ENCODE data around the gene ST6GAL1. TPM values are rescaled to one million over a fixed set of nuclear protein-coding genes. Genes with fewer than 3 reads are reported as not detected.
A peak's percentile ranks its signal among the peaks of the same experiment; 100 is the strongest.

ST6GAL1 gene
- total RNA-seq, 4 donors from 2014 or later: 11.1 to 29.8 (median 18.6) TPM

DNA sequence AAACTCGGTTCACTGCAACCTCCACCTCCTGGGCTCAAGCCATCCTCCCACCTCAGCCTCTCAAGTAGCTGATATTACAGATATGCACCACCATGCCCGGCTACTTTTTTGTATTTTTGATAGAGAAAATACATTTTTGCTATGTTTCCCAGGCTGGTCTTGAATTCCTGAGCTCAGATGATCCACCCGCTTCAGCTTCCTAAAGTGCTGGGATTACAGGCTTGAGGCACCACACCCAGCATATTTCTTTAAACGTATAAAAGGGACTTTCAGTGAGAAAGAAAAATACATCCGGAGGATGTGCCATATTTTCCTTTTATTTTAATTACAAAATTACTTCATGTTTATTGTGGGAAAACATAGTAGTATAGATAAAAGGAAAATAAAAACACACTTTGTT is 153.8 kb downstream of the ST6GAL1 start:
- no peaks in the 10 kb centered on the region for H3K36me3 ChIP-seq
- no peaks in the 10 kb centered on the region for H3K4me1 ChIP-seq
- H3K27me3 ChIP-seq: no peaks in the 10 kb centered on the region
- H3K4me3 ChIP-seq: no peak overlapping the region
- intact Hi-C loops (cut with DNase I; ENCODE audit: low total_unique reads): no loop called here
- ATAC-seq (no peak), DNase-seq (no peak)
- no peak overlapping the region for H3K27ac ChIP-seq
- in situ Hi-C loops (cut with MboI; ENCODE audit: low sequenced_read_pairs in 4 of 4): no loop called here
- H3K9me3 ChIP-seq: peaks cover 0 to 4% (median 0%) of the 10 kb centered on the region in 3 donors
- TF ChIP-seq, protein P1, sequence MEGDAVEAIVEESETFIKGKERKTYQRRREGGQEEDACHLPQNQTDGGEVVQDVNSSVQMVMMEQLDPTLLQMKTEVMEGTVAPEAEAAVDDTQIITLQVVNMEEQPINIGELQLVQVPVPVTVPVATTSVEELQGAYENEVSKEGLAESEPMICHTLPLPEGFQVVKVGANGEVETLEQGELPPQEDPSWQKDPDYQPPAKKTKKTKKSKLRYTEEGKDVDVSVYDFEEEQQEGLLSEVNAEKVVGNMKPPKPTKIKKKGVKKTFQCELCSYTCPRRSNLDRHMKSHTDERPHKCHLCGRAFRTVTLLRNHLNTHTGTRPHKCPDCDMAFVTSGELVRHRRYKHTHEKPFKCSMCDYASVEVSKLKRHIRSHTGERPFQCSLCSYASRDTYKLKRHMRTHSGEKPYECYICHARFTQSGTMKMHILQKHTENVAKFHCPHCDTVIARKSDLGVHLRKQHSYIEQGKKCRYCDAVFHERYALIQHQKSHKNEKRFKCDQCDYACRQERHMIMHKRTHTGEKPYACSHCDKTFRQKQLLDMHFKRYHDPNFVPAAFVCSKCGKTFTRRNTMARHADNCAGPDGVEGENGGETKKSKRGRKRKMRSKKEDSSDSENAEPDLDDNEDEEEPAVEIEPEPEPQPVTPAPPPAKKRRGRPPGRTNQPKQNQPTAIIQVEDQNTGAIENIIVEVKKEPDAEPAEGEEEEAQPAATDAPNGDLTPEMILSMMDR (IDR thresholded peaks at IDR 0.05 in 4 of 5, conservative IDR thresholded peaks at IDR 0.05 in 1 of 5): no peak
- no peak for TF ChIP-seq POLR2A (IDR thresholded peaks at IDR 0.05)

DNA sequence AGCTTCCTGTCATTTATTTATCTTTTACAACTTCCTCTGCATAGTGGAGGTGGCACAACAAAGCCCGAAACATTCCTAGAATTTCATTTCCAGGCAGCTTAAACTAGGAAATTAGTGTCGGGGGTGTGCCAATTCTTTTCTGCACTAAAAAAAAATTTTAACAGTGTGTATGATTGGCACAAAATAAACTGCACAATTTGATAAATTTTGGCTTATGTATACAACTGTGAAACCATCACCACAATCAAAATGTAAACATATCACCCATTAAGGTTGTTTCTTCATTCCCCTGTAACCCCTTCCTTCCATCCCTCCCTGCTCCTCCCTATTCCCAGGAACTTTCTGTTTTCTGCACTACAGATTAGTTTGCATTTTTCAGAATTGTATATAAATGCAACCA is 154.3 kb downstream of the ST6GAL1 start:
- in situ Hi-C loops (cut with MboI; ENCODE audit: low sequenced_read_pairs in 4 of 4): no loop called here
- Histone ChIP-seq H3K36me3 (no peaks in the 10 kb centered on the region), H3K27ac (peak overlapping the region in 1 of 4 donors; percentile 19), H3K4me1 (no peaks in the 10 kb centered on the region), H3K9me3 (peaks cover 0 to 4% (median 0%) of the 10 kb centered on the region in 3 donors), H3K27me3 (no peaks in the 10 kb centered on the region), H3K4me3 (no peak overlapping the region)
- no peak for DNase-seq
- ATAC-seq: no peak
- intact Hi-C loops (cut with DNase I; ENCODE audit: low total_unique reads): no loop called here
- TF ChIP-seq POLR2A (IDR thresholded peaks at IDR 0.05): no peak
- TF ChIP-seq, protein P1 (IDR thresholded peaks at IDR 0.05 in 4 of 5, conservative IDR thresholded peaks at IDR 0.05 in 1 of 5): no peak

DNA sequence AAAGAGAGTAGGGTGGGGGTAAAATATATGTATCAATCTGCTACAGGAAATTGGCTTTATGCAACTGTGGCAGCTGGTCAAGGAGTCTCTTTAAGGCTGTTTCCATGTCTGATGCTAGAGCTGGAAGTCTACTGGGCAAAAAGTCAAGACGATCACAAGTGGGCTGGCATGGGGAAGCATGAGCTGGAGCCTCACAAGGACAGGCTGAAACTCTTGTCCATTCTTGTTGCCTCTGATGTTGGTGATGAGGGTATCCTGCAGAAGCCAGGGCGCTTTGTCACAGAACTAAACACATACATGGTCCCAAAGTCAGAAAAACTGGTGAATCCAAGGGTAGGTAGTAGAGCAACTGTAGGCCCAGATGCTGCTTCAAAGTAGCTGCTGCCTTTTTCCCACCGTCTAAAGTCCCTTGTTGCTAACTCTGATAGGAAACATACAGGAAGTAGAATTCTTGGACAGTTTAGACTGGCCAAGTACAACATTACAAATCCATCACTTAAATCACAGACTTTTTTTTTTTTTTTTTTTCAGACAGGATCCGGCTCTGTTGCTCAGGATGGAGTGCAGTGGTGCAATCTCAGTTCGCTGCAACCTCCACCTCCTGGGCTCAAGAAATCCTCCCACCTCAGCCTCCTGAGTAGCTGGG is 154.8 kb downstream of the ST6GAL1 start:
- no peak for TF ChIP-seq POLR2A (IDR thresholded peaks at IDR 0.05)
- TF ChIP-seq, protein P1 (IDR thresholded peaks at IDR 0.05 in 4 of 5, conservative IDR thresholded peaks at IDR 0.05 in 1 of 5): no peak
- no peaks in the 10 kb centered on the region for H3K27me3 ChIP-seq
- H3K9me3 ChIP-seq: peaks cover 0 to 4% (median 0%) of the 10 kb centered on the region in 3 donors
- DNase-seq (no peak), ATAC-seq (no peak)
- intact Hi-C loops (cut with DNase I; ENCODE audit: low total_unique reads) (no loop called here), in situ Hi-C loops (cut with MboI; ENCODE audit: low sequenced_read_pairs in 4 of 4) (no loop called here)
- H3K4me1 ChIP-seq: no peaks in the 10 kb centered on the region
- H3K4me3 ChIP-seq: no peak overlapping the region
- peak overlapping the region in 1 of 4 donors; percentile 19 for H3K27ac ChIP-seq
- no peaks in the 10 kb centered on the region for H3K36me3 ChIP-seq

DNA sequence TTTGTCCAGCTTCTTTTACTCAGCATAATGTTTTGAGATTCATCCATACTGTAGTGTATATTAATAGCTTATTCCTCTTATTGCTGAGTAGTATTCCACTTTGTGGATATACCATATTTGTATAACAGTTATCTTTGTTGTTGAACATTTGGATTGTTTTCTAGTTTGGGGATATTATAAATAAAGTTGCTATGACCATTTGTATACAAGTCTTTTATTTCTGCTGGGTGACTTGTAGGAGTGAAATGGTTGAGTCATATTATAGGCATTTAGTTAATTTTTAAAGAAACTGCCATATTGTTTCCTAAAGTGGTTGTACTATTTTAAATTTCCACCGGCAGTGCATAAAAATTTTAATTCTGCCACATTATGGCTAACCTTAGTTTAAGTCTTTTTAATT is 155.6 kb downstream of the ST6GAL1 start:
- in situ Hi-C loops (cut with MboI; ENCODE audit: low sequenced_read_pairs in 4 of 4) (no loop called here), intact Hi-C loops (cut with DNase I; ENCODE audit: low total_unique reads) (no loop called here)
- Histone ChIP-seq H3K36me3 (no peaks in the 10 kb centered on the region), H3K27ac (no peak overlapping the region), H3K27me3 (no peaks in the 10 kb centered on the region), H3K4me3 (no peak overlapping the region), H3K4me1 (no peaks in the 10 kb centered on the region), H3K9me3 (peaks cover 0 to 4% (median 0%) of the 10 kb centered on the region in 3 donors)
- no peak for ATAC-seq
- DNase-seq: no peak
- TF ChIP-seq, protein P1 (IDR thresholded peaks at IDR 0.05 in 4 of 5, conservative IDR thresholded peaks at IDR 0.05 in 1 of 5): no peak
- no peak for TF ChIP-seq POLR2A (IDR thresholded peaks at IDR 0.05)

DNA sequence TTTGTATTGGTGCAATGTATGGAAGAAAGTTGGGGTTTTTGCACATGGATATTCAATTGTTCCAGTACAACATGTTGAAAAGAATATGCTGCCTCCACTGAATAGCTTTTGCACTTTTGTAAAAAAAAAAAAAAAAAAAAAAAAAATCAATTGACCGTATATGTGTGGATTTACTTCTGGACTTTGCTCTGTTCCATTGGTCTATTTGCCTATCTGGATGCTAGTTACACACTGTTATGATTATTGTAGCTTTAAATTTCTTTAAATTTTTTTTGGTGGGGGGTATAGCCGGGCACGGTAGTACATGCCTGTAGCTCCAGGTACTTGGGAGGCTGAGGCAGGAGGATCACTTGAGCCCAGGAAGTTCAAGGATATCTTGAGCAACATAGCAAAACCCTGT is 156.5 kb downstream of the ST6GAL1 start:
- Histone ChIP-seq H3K4me3 (no peak overlapping the region), H3K9me3 (peaks cover 0 to 4% (median 0%) of the 10 kb centered on the region in 3 donors), H3K4me1 (no peaks in the 10 kb centered on the region), H3K27me3 (no peaks in the 10 kb centered on the region), H3K36me3 (no peaks in the 10 kb centered on the region), H3K27ac (no peak overlapping the region)
- intact Hi-C loops (cut with DNase I; ENCODE audit: low total_unique reads): no loop called here
- TF ChIP-seq, protein P1 (IDR thresholded peaks at IDR 0.05 in 4 of 5, conservative IDR thresholded peaks at IDR 0.05 in 1 of 5): no peak
- TF ChIP-seq POLR2A (IDR thresholded peaks at IDR 0.05): no peak
- no peak for ATAC-seq
- in situ Hi-C loops (cut with MboI; ENCODE audit: low sequenced_read_pairs in 4 of 4): no loop called here
- no peak for DNase-seq

Measured in gastrocnemius medialis (tissue), 4 donors.